ENCODE measurements around the gene GRK2.

GRCh38 chr11:67268081-67268961 lies 2.0 kb downstream of the GRK2 start:
- TF ChIP-seq CTCF (IDR thresholded peaks at IDR 0.05) = no peak
- TF ChIP-seq ZFX (IDR thresholded peaks at IDR 0.05; ENCODE audit: borderline replicate concordance) = no peak
